DOHH2 (cell line): ENCODE measurements around the gene HNF4A.

Source experiments
- H3F3A ChIP-seq: fragments of 200-600 bp; sonication (generic), shearing (Covaris generic); 2 replicates; pipeline ENCODE4 v1.6.0; 2016; ENCODE audit warnings: antibody characterized with exemption, mild to moderate bottlenecking; ENCODE audit not compliant: control insufficient read depth, insufficient read depth
- H3K27ac ChIP-seq: fragments of 200-600 bp; sonication (generic); 2 replicates; pipeline ENCODE4 v1.5.1; 2014; ENCODE audit warnings: low read depth, mild to moderate bottlenecking, low read length, moderate library complexity
- H3K27me3 ChIP-seq: fragments of 200-600 bp; sonication (generic); 2 replicates; pipeline ENCODE4 v1.6.1; 2014; ENCODE audit warnings: mild to moderate bottlenecking, low read length, mixed read lengths; ENCODE audit not compliant: control insufficient read depth
- H3K36me3 ChIP-seq: fragments of 200-600 bp; sonication (generic); 2 replicates; pipeline ENCODE4 v1.6.1; 2014; ENCODE audit warnings: mild to moderate bottlenecking, low read length, moderate library complexity, mixed read lengths; ENCODE audit not compliant: control insufficient read depth
- H3K4me1 ChIP-seq: fragments of 200-600 bp; sonication (generic); 2 replicates; pipeline ENCODE4 v1.6.1; 2014; ENCODE audit warnings: mild to moderate bottlenecking, low read length, mixed read lengths; ENCODE audit not compliant: control insufficient read depth
- H3K4me2 ChIP-seq: fragments of 200-600 bp; sonication (generic); 2 replicates; pipeline ENCODE4 v1.6.0; 2014; ENCODE audit warnings: mild to moderate bottlenecking, low read length, moderate library complexity
- H3K4me3 ChIP-seq: fragments of 200-600 bp; sonication (generic); 2 replicates; pipeline ENCODE4 v1.5.1; 2014; ENCODE audit warnings: mild to moderate bottlenecking, low read length, mixed read lengths
- H3K79me2 ChIP-seq: fragments of 200-600 bp; sonication (generic); 2 replicates; pipeline ENCODE4 v1.6.1; 2014; ENCODE audit warnings: mild to moderate bottlenecking, low read length, mixed read lengths; ENCODE audit not compliant: control insufficient read depth
- H3K9me2 ChIP-seq: fragments of 200-600 bp; sonication (generic); replicated peaks from 2 replicates; pipeline ENCODE4 v1.6.1; 2014; ENCODE audit warnings: mild to moderate bottlenecking, low read length, mixed read lengths; ENCODE audit not compliant: control insufficient read depth
- H3K9me3 ChIP-seq: fragments of 200-600 bp; sonication (generic); 2 replicates; pipeline ENCODE4 v1.6.1; 2014; ENCODE audit warnings: antibody characterized with exemption, low read length, mixed read lengths; ENCODE audit not compliant: control insufficient read depth, insufficient read depth
- H4K20me1 ChIP-seq: fragments of 200-600 bp; sonication (generic); 2 replicates; pipeline ENCODE4 v1.6.0; 2014; ENCODE audit warnings: low read depth, mild to moderate bottlenecking, antibody characterized with exemption, low read length, moderate library complexity; ENCODE audit not compliant: control insufficient read depth, insufficient read depth
- CTCF ChIP-seq: fragments of 200-600 bp; sonication (generic); IDR thresholded peaks from one replicate; pipeline ENCODE4 v1.5.1; 2014; ENCODE audit warnings: antibody characterized with exemption, mild to moderate bottlenecking, low read depth, low read length; ENCODE audit not compliant: poor library complexity, severe bottlenecking
- EZH2phosphoT487 ChIP-seq: fragments of 200-600 bp; sonication (generic); IDR thresholded peaks from 2 replicates; pipeline ENCODE4 v1.6.1; 2017; ENCODE audit warnings: borderline replicate concordance, mild to moderate bottlenecking, antibody characterized with exemption, low read length, moderate library complexity, mixed read lengths

HNF4A gene

GRCh38 chr20:44399446-44399845 is 43.9 kb downstream of the HNF4A start:
- H3K9me3 ChIP-seq = no peaks in the 10 kb centered on the region; the same call in 1 of the 2 replicates
- no peak overlapping the region for H3K27ac ChIP-seq
- H3K36me3 ChIP-seq = no peaks in the 10 kb centered on the region
- H3K79me2 ChIP-seq = no peaks in the 10 kb centered on the region
- no peaks in the 10 kb centered on the region for H3K9me2 ChIP-seq
- no peaks in the 10 kb centered on the region for H3F3A ChIP-seq
- H4K20me1 ChIP-seq = no peaks in the 10 kb centered on the region
- TF ChIP-seq CTCF (no peak), EZH2phosphoT487 (no peak)
- no peak overlapping the region for H3K4me3 ChIP-seq
- no peak overlapping the region for H3K4me2 ChIP-seq
- H3K27me3 ChIP-seq = peaks cover 9% of the 10 kb centered on the region
- no peaks in the 10 kb centered on the region for H3K4me1 ChIP-seq

GRCh38 chr20:44400671-44400969 is 45.1 kb downstream of the HNF4A start:
- H3K79me2 ChIP-seq = no peaks in the 10 kb centered on the region
- H3K27ac ChIP-seq = no peak overlapping the region

GRCh38 chr20:44400970-44401769 is 45.7 kb downstream of the HNF4A start:
- TF ChIP-seq EZH2phosphoT487 = no peak
- TF ChIP-seq CTCF = no peak
- Histone ChIP-seq H3K4me1 (no peaks in the 10 kb centered on the region), H3F3A (no peaks in the 10 kb centered on the region), H3K4me2 (no peak overlapping the region), H4K20me1 (no peaks in the 10 kb centered on the region), H3K4me3 (no peak overlapping the region), H3K27me3 (peaks cover 5% of the 10 kb centered on the region), H3K27ac (no peak overlapping the region), H3K79me2 (no peaks in the 10 kb centered on the region), H3K9me3 (no peaks in the 10 kb centered on the region; the same call in 1 of the 2 replicates), H3K36me3 (no peaks in the 10 kb centered on the region), H3K9me2 (no peaks in the 10 kb centered on the region)

More at GRCh38 chr20:44400671-44400969, 45.1 kb downstream of the HNF4A start:
- no peaks in the 10 kb centered on the region for H3K36me3 ChIP-seq
- H3K9me2 ChIP-seq = no peaks in the 10 kb centered on the region
- H3K4me2 ChIP-seq = no peak overlapping the region
- peaks cover 9% of the 10 kb centered on the region for H3K27me3 ChIP-seq
- H4K20me1 ChIP-seq = no peaks in the 10 kb centered on the region
- H3K9me3 ChIP-seq = no peaks in the 10 kb centered on the region; the same call in 1 of the 2 replicates
- TF ChIP-seq EZH2phosphoT487 (no peak), CTCF (no peak)
- H3F3A ChIP-seq = no peaks in the 10 kb centered on the region
- H3K4me3 ChIP-seq = no peak overlapping the region
- H3K4me1 ChIP-seq = no peaks in the 10 kb centered on the region
